Right lobe of liver (tissue), 4 donors: ENCODE data around the gene SPINK1.

Experiments used
- CTCF ChIP-seq, 4 donors: fragments of 200-600 bp in 3 of 4; fragments of 450-650 bp in 1 of 4; IDR thresholded peaks; one replicate each; pipeline versions ENCODE4 v1.5.1 to v1.8.0; 2016 to 2022; ENCODE audit warnings: antibody characterized with exemption in 4 of 4, mild to moderate bottlenecking in 2 of 4
- POLR2A ChIP-seq: fragments of 450-650 bp; IDR thresholded peaks from one replicate; pipeline ENCODE4 v1.6.1; 2017; ENCODE audit warnings: antibody characterized with exemption, mild to moderate bottlenecking
- donor health status: DM: no; HTN: no; CAD: no.
- donor health status: DM: no; HTN: no; CAD: no.
- donor health status: DM: no; HTN: yes; CAD: no.

- TF ChIP-seq POLR2A (no peak), CTCF (IDR thresholded peaks at IDR 0.05) (no peak)
Observed at GRCh38 chr5:147830035-147830434, 1.4 kb downstream of the SPINK1 start.
